ENCODE data around the gene GLIS2.

GLIS2 gene

GRCh38 chr16:4358236-4358635, 42.4 kb downstream of the GLIS2 start:
- no peak overlapping the region for H3K27ac ChIP-seq (ENCODE audit: extremely low read depth, low read depth, low read length)
- POLR2A ChIA-PET, result no interaction called here

GRCh38 chr16:4358831-4359561, 43.1 kb downstream of the GLIS2 start:
- ChIA-PET CTCF (interaction anchor here (0.5 to 5.2 kb wide), 29 partner anchors 8 to 972 kb away, joined by 3 to 118 read pairs (median 4); partner anchors contain the start of genes PAM16 and VASN), POLR2A (interaction anchor here (1.0 kb wide), 1 partner anchor 15 kb away, joined by 3 read pairs; no protein-coding TSS in a partner anchor)
- H3K4me1 ChIP-seq (ENCODE audit: control insufficient read depth, insufficient read depth, low read length), result no peaks in the 10 kb centered on the region

More at GRCh38 chr16:4358236-4358635, 42.4 kb downstream of the GLIS2 start:
- CTCF ChIA-PET, result interaction anchor here (0.6 to 5.2 kb wide), 10 partner anchors 9 to 1131 kb away, joined by 3 to 118 read pairs (median 4); no protein-coding TSS in a partner anchor
- peaks cover 0 to 35% of the 10 kb centered on the region in 2 experiments; a peak in 2 of 3 replicates for H3K36me3 ChIP-seq (ENCODE audit: control insufficient read depth in 2 of 2, insufficient read depth in 1 of 2, low read length in 2 of 2)
- TF ChIP-seq ZNF701 (tag by site-specific recombination; IDR thresholded peaks at IDR 0.05), result no peak
- no peak for TF ChIP-seq ZNF600 (tag by site-specific recombination; IDR thresholded peaks at IDR 0.05)
- no peak for TF ChIP-seq ZNF830 (tag by site-specific recombination; IDR thresholded peaks at IDR 0.05; ENCODE audit: low read depth)
- TF ChIP-seq ZNF280D (tag by site-specific recombination; IDR thresholded peaks at IDR 0.05), result no peak
- no peak for TF ChIP-seq ZNF248 (tag by site-specific recombination; IDR thresholded peaks at IDR 0.05)
- TF ChIP-seq ZSCAN16 (tag by site-specific recombination; IDR thresholded peaks at IDR 0.05), result no peak
- no peak for TF ChIP-seq ZNF529 (tag by site-specific recombination; IDR thresholded peaks at IDR 0.05; ENCODE audit: insufficient replicate concordance)
- no peak for TF ChIP-seq ZNF645 (tag by site-specific recombination; IDR thresholded peaks at IDR 0.05)
- TF ChIP-seq ZNF114 (tag by site-specific recombination; IDR thresholded peaks at IDR 0.05), result no peak
- TF ChIP-seq ZNF48 (tag by site-specific recombination; IDR thresholded peaks at IDR 0.05), result no peak
- TF ChIP-seq ZNF311 (tag by site-specific recombination; IDR thresholded peaks at IDR 0.05; ENCODE audit: borderline replicate concordance), result no peak
- TF ChIP-seq ZNF140 (tag by site-specific recombination; IDR thresholded peaks at IDR 0.05), result no peak
- TF ChIP-seq ZNF341 (tag by site-specific recombination; IDR thresholded peaks at IDR 0.05; ENCODE audit: low read depth), result no peak
- no peaks in the 10 kb centered on the region for H3K9me3 ChIP-seq (ENCODE audit: control insufficient read depth, insufficient read depth, low read depth, low read length)
- no peak overlapping the region for H3K4me3 ChIP-seq (ENCODE audit: low read depth, low read length)
- H3K4me1 ChIP-seq (ENCODE audit: control insufficient read depth, insufficient read depth, low read length), result no peaks in the 10 kb centered on the region

More at GRCh38 chr16:4358831-4359561, 43.1 kb downstream of the GLIS2 start:
- Histone ChIP-seq H3K9me3 (ENCODE audit: control insufficient read depth, insufficient read depth, low read depth, low read length) (no peaks in the 10 kb centered on the region), H3K27ac (ENCODE audit: extremely low read depth, low read depth, low read length) (no peak overlapping the region), H3K4me3 (ENCODE audit: low read depth, low read length) (no peak overlapping the region), H3K36me3 (ENCODE audit: control insufficient read depth in 2 of 2, insufficient read depth in 1 of 2, low read length in 2 of 2) (peaks cover 0 to 35% of the 10 kb centered on the region in 2 experiments; a peak in 2 of 3 replicates)
- TF ChIP-seq ZNF121 (tag by site-specific recombination; IDR thresholded peaks at IDR 0.05) (peak; percentile 96), ZNF2 (tag by site-specific recombination; IDR thresholded peaks at IDR 0.05) (0 out of 2 replicates have a peak, but pooled peaks have one; percentile 67), KLF10 (tag by site-specific recombination; IDR thresholded peaks at IDR 0.05) (no peak), ZNF248 (tag by site-specific recombination; IDR thresholded peaks at IDR 0.05) (no peak), ZNF654 (tag by site-specific recombination; IDR thresholded peaks at IDR 0.05; ENCODE audit: low read depth) (peak; percentile 30), ZNF133 (tag by site-specific recombination; IDR thresholded peaks at IDR 0.05) (no peak), ZNF214 (tag by site-specific recombination; IDR thresholded peaks at IDR 0.05; ENCODE audit: borderline replicate concordance) (no peak), CTCF (tag by site-specific recombination; IDR thresholded peaks at IDR 0.05) (peak; percentile 73), ZNF10 (tag by site-specific recombination; IDR thresholded peaks at IDR 0.05) (peak; percentile 57; the same call in 1 of the 2 replicates)
